ENCODE measurements around the gene THRA. TPM values are rescaled to one million over a fixed set of nuclear protein-coding genes. Genes with fewer than 3 reads are reported as not detected.

Gene THRA
- total RNA-seq, 1 donor from 2014 or later, result 78.3 TPM

DNA sequence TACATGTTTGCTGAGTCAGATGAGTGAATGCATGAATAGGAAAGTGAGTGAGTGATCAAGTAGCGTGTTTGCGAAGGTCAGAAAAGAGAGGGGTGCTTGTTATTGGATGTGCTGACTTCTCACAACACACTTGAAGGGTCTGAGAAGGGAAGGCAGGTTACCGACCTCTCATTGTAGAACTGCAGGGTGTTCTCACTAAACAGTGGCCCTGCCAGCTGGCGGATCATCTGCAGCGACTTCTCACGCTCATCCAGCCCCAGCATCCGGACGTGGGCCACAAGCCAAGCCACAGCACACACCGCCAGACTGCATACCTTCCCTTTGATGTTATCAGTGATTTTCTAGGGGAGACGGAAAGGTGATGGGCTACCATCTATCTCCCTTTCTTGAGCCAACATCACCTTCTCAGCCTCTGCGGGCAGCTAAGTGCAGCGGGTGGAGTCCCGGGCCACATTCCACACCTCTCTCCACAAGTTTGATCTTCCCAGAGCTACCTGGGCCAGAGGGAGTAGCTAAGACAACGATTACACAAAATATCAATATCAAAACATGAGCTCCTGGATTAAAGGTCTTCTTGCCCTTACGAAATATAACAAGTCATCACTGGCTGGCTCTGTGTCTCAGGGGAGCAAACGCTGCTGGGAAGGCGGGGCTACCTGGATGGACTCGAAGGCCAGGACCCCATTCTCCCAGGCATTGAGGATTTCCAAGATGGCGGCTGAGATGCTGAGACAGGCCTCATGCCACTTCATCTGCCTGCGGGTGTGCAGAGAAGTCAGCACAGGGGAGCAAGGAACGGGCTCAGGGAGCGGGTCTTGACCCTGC, 36.6 kb upstream of the THRA start:
- no peak overlapping the region for H3K27ac ChIP-seq (replicated peaks)
- DNase-seq, result no peak
- intact Hi-C loops (cut with micrococcal nuclease), result no loop called here

DNA sequence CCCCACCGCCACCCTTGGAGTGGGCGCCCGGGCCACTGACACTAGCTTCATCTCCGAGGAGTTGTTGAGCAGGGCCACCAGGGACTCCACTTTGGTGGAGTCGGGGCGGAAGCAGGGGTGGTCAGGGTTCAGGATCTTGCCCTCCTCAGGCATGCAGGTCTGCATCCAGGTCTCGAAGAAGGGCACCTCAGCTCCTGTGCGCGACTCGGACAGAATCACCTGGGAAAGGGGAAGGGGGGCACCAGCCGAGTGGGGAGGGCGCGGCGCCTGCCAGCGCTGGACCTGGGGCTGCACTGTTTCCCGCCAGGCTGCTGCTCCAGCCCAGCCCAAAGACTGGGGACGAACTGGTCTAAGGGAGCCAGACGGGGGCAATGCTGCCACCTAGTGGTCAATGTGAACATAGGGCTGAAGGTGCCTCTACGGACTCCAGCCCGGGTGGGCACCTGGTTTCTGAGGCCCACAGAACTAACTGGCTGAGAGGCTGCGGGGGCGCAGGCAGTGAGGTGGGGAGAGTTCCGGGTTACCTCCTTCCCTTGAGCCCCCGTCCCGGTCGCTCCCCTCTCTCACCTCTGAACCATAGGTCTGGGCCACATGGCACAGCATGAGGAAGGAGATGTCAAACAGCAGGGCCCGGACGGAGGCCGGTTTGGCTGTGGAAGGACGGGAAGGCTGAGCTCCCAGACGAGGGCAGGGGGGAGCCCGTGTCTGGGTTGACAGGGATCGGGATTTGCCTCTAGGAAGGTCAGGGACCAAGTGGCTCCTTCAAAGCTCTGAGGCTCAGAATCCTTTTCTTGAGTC, 35.8 kb upstream of the THRA start:
- DNase-seq, result peak; percentile 79
- no peaks in the 10 kb centered on the region for H3K27me3 ChIP-seq (ENCODE audit: low read depth)
- peaks cover 85% of the 10 kb centered on the region for H3K36me3 ChIP-seq
- intact Hi-C loops (cut with micrococcal nuclease), result no loop called here
- no peaks in the 10 kb centered on the region for H3K9me3 ChIP-seq (replicated peaks)
- no peak overlapping the region for H3K4me3 ChIP-seq
- H3K27ac ChIP-seq (replicated peaks), result no peak overlapping the region
- H3K4me1 ChIP-seq, result peaks cover 45% of the 10 kb centered on the region
- TF ChIP-seq, protein P1, sequence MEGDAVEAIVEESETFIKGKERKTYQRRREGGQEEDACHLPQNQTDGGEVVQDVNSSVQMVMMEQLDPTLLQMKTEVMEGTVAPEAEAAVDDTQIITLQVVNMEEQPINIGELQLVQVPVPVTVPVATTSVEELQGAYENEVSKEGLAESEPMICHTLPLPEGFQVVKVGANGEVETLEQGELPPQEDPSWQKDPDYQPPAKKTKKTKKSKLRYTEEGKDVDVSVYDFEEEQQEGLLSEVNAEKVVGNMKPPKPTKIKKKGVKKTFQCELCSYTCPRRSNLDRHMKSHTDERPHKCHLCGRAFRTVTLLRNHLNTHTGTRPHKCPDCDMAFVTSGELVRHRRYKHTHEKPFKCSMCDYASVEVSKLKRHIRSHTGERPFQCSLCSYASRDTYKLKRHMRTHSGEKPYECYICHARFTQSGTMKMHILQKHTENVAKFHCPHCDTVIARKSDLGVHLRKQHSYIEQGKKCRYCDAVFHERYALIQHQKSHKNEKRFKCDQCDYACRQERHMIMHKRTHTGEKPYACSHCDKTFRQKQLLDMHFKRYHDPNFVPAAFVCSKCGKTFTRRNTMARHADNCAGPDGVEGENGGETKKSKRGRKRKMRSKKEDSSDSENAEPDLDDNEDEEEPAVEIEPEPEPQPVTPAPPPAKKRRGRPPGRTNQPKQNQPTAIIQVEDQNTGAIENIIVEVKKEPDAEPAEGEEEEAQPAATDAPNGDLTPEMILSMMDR (IDR thresholded peaks at IDR 0.05; ENCODE audit: borderline replicate concordance), result peak; percentile 94

More for the DNA sequence above, 36.6 kb upstream of the THRA start:
- H3K36me3 ChIP-seq, result peaks cover 85% of the 10 kb centered on the region
- no peaks in the 10 kb centered on the region for H3K9me3 ChIP-seq (replicated peaks)
- H3K4me3 ChIP-seq, result no peak overlapping the region
- no peaks in the 10 kb centered on the region for H3K27me3 ChIP-seq (ENCODE audit: low read depth)
- TF ChIP-seq, protein P1 (IDR thresholded peaks at IDR 0.05; ENCODE audit: borderline replicate concordance), result no peak
- H3K4me1 ChIP-seq, result peaks cover 46% of the 10 kb centered on the region

DNA sequence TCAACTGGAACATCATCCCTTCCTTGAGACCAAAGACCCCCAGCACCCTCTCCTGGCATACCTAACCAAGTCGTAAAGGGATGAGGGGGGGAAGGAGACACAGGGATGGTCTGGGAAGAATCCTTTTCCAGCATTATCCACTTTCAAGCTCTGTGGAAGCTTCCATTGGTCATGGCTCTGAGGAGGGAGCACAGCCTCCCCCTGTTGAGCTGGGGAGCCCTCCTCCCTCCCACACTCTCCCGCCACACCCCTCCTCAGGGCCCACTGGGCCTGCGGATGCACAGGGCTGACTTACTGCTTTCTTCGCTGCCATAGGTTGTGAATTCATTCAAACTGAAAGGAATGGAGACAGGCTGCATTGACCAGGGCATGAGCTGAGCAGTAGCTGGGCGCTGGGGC, 35.2 kb upstream of the THRA start:
- Histone ChIP-seq H3K9me3 (replicated peaks) (no peaks in the 10 kb centered on the region), H3K4me3 (no peak overlapping the region), H3K27ac (replicated peaks) (no peak overlapping the region), H3K4me1 (peaks cover 46% of the 10 kb centered on the region), H3K27me3 (ENCODE audit: low read depth) (no peaks in the 10 kb centered on the region), H3K36me3 (peaks cover 85% of the 10 kb centered on the region)
- TF ChIP-seq, protein P1 (IDR thresholded peaks at IDR 0.05; ENCODE audit: borderline replicate concordance), result no peak
- intact Hi-C loops (cut with micrococcal nuclease), result no loop called here
- no peak for DNase-seq

DNA sequence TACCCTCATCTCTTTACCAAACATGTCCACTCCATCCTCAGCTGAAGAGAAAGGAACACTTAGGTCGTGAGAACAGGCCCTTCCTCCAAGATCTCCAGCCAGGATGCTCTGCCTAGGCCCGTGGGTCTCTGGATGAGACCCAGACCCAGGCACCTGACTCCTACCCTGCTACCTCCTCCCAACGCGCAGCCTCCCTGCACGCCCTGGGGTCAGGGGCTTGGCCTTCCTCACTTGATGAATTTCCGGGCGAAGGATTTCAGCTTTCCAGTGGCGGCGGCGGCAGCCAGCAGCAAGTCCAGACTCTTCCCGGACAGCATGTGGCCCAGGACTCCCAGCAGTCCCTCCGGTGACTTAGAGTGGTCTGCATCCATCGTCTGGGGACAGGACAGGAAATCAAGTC, 34.2 kb upstream of the THRA start:
- no peaks in the 10 kb centered on the region for H3K27me3 ChIP-seq (ENCODE audit: low read depth)
- no peak for DNase-seq
- TF ChIP-seq, protein P1 (IDR thresholded peaks at IDR 0.05; ENCODE audit: borderline replicate concordance), result no peak
- H3K9me3 ChIP-seq (replicated peaks), result no peaks in the 10 kb centered on the region
- no peak overlapping the region for H3K27ac ChIP-seq (replicated peaks)
- peaks cover 44% of the 10 kb centered on the region for H3K4me1 ChIP-seq
- peaks cover 89% of the 10 kb centered on the region for H3K36me3 ChIP-seq
- intact Hi-C loops (cut with micrococcal nuclease), result no loop called here
- H3K4me3 ChIP-seq, result no peak overlapping the region

DNA sequence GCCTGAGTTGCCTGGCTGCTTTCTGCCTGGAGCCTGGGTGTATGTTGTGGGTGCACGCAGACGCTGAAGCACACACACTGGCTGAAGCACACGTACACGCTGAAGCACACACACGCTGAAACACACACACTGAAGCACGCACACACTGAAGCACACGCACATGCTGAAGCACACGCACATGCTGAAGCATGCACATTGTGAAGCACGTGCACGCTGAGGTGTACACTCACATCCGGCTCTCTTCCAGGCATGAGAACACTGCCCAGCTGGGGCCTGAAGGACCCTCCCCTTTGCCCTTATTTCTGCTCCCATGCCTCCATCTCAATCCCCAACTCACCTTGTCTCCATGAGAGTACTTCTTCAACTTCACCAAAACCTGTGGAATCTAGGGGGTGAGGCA, 31.1 kb upstream of the THRA start:
- H3K27ac ChIP-seq (replicated peaks), result peak overlapping the region; percentile 70
- peaks cover 85% of the 10 kb centered on the region for H3K36me3 ChIP-seq
- H3K4me1 ChIP-seq, result peaks cover 37% of the 10 kb centered on the region
- H3K27me3 ChIP-seq (ENCODE audit: low read depth), result no peaks in the 10 kb centered on the region
- TF ChIP-seq, protein P1 (IDR thresholded peaks at IDR 0.05; ENCODE audit: borderline replicate concordance), result no peak
- no peak for DNase-seq
- intact Hi-C loops (cut with micrococcal nuclease), result no loop called here
- no peak overlapping the region for H3K4me3 ChIP-seq
- no peaks in the 10 kb centered on the region for H3K9me3 ChIP-seq (replicated peaks)

Measured in left ventricle myocardium inferior (tissue), 1 donor.